H9 (cell line): ENCODE results near the gene NPY5R. TPM values are rescaled to one million over a fixed set of nuclear protein-coding genes. Genes with fewer than 3 reads are reported as not detected.

Experiments
- DNase-seq: peaks from one replicate; pipeline ENCODE4 v3.0.0-alpha.2; 2017
- H2AFZ ChIP-seq: one replicate; pipeline ENCODE4 v1.6.1; 2013; ENCODE audit warnings: mild to moderate bottlenecking, low read length, control low read depth, moderate library complexity
- H2AK5ac ChIP-seq: 2 replicates; pipeline ENCODE4 v1.6.1; 2013; ENCODE audit warnings: low read length, control low read depth, mixed read lengths; ENCODE audit not compliant: insufficient read length
- H2BK120ac ChIP-seq: one replicate; pipeline ENCODE4 v1.6.1; 2013; ENCODE audit warnings: low read depth, mild to moderate bottlenecking, low read length, control low read depth, inconsistent platforms; ENCODE audit not compliant: poor library complexity, severe bottlenecking
- H2BK12ac ChIP-seq: 2 replicates; pipeline ENCODE4 v1.6.1; 2013; ENCODE audit warnings: low read length, control low read depth, mixed read lengths, low read depth; ENCODE audit not compliant: insufficient read length
- H2BK15ac ChIP-seq: 2 replicates; pipeline ENCODE4 v1.6.1; 2013; ENCODE audit warnings: low read depth, low read length, control low read depth
- H2BK20ac ChIP-seq: one replicate; pipeline ENCODE4 v1.6.1; 2013; ENCODE audit warnings: low read depth, mild to moderate bottlenecking, low read length, control low read depth, inconsistent platforms; ENCODE audit not compliant: poor library complexity, severe bottlenecking
- H2BK5ac ChIP-seq: 2 replicates; pipeline ENCODE4 v1.6.1; 2013; ENCODE audit warnings: low read length, control low read depth, mixed read lengths; ENCODE audit not compliant: insufficient read length
- H3K14ac ChIP-seq: 2 replicates; pipeline ENCODE4 v1.6.1; 2013; ENCODE audit warnings: low read length, control low read depth; ENCODE audit not compliant: insufficient read depth
- H3K18ac ChIP-seq: 2 replicates; pipeline ENCODE4 v1.6.1; 2013; ENCODE audit warnings: low read depth, mild to moderate bottlenecking, mixed read lengths, low read length, control low read depth; ENCODE audit not compliant: insufficient read length
- H3K23ac ChIP-seq: 2 replicates; pipeline ENCODE4 v1.6.1; 2013; ENCODE audit warnings: low read length, control low read depth, mixed read lengths, low read depth; ENCODE audit not compliant: insufficient read length
- H3K23me2 ChIP-seq: 2 replicates; pipeline ENCODE4 v1.6.1; 2013; ENCODE audit warnings: low read depth, mild to moderate bottlenecking, mixed read lengths, low read length, control low read depth; ENCODE audit not compliant: insufficient read length, poor library complexity, severe bottlenecking
- H3K27ac ChIP-seq: 2 replicates; pipeline ENCODE4 v1.5.1; 2013; ENCODE audit warnings: low read length, control low read depth, mixed read lengths, low read depth; ENCODE audit not compliant: insufficient read length
- H3K27me3 ChIP-seq: 2 replicates; pipeline ENCODE4 v1.6.1; 2013; ENCODE audit warnings: low read length, control low read depth, inconsistent platforms; ENCODE audit not compliant: insufficient read depth
- H3K4ac ChIP-seq: 2 replicates; pipeline ENCODE4 v1.6.1; 2013; ENCODE audit warnings: low read depth, mild to moderate bottlenecking, control low read depth, inconsistent platforms, low read length, moderate library complexity
- H3K4me1 ChIP-seq: 2 replicates; pipeline ENCODE4 v1.6.1; 2013; ENCODE audit warnings: low read length, control low read depth, inconsistent platforms; ENCODE audit not compliant: insufficient read depth
- H3K4me2 ChIP-seq: 2 replicates; pipeline ENCODE4 v1.6.1; 2013; ENCODE audit warnings: low read length, control low read depth, mixed read lengths; ENCODE audit not compliant: insufficient read length, insufficient read depth
- H3K56ac ChIP-seq: 2 replicates; pipeline ENCODE4 v1.6.1; 2013; ENCODE audit warnings: low read depth, mild to moderate bottlenecking, mixed read lengths, low read length, control low read depth; ENCODE audit not compliant: insufficient read length
- H3K79me1 ChIP-seq: 2 replicates; pipeline ENCODE4 v1.6.1; 2013; ENCODE audit warnings: low read depth, mild to moderate bottlenecking, moderate library complexity, low read length, control low read depth, inconsistent platforms; ENCODE audit not compliant: insufficient read depth, poor library complexity, severe bottlenecking
- H3K79me2 ChIP-seq: 2 replicates; pipeline ENCODE4 v1.6.1; 2013; ENCODE audit warnings: low read length, control low read depth, inconsistent platforms; ENCODE audit not compliant: insufficient read depth
- H3K9ac ChIP-seq: 2 replicates; pipeline ENCODE4 v1.6.1; 2013; ENCODE audit warnings: low read length, control low read depth, mixed read lengths; ENCODE audit not compliant: insufficient read length; ENCODE audit errors: extremely low read depth
- H3K9me3 ChIP-seq: one replicate; pipeline ENCODE4 v1.6.1; 2013; ENCODE audit warnings: low read depth, low read length, inconsistent platforms; ENCODE audit not compliant: control insufficient read depth
- H3T11ph ChIP-seq: one replicate; pipeline ENCODE4 v1.6.1; 2013; ENCODE audit warnings: mild to moderate bottlenecking, low read length, control low read depth, inconsistent platforms
- H4K20me1 ChIP-seq: one replicate; pipeline ENCODE4 v1.6.1; 2013; ENCODE audit not compliant: control insufficient read depth, insufficient read length, insufficient read depth
- H4K5ac ChIP-seq: 2 replicates; pipeline ENCODE4 v1.6.1; 2013; ENCODE audit warnings: low read depth, mild to moderate bottlenecking, mixed read lengths, low read length, control low read depth; ENCODE audit not compliant: insufficient read length
- H4K8ac ChIP-seq: replicated peaks from 2 replicates; pipeline ENCODE4 v1.6.1; 2013; ENCODE audit warnings: low read length, control low read depth, mixed read lengths, low read depth; ENCODE audit not compliant: insufficient read length
- H4K91ac ChIP-seq: 2 replicates; pipeline ENCODE4 v1.6.1; 2013; ENCODE audit warnings: low read depth, mild to moderate bottlenecking, moderate library complexity, mixed read lengths, low read length, control low read depth; ENCODE audit not compliant: insufficient read length
- H3K27ac Mint-ChIP-seq, 3 experiments: 2 replicates in 2 of 3; 3 replicates in 1 of 3; pipeline ENCODE4 v1.8.0; 2020 to 2021; ENCODE audit warnings: mixed read lengths in 3 of 3, mild to moderate bottlenecking in 1 of 3, moderate library complexity in 1 of 3
- H3K27me3 Mint-ChIP-seq: 2 replicates; pipeline ENCODE4 v1.8.0; 2021; ENCODE audit warnings: low read depth, mild to moderate bottlenecking, moderate library complexity, mixed read lengths
- H3K36me3 Mint-ChIP-seq, 3 experiments: 2 replicates in 2 of 3; 3 replicates in 1 of 3; pipeline ENCODE4 v1.8.0; 2020 to 2021; ENCODE audit warnings: low read depth in 3 of 3, mixed read lengths in 3 of 3; ENCODE audit not compliant: insufficient read depth in 1 of 3
- H3K4me1 Mint-ChIP-seq, 2 experiments: 2 replicates each; pipeline ENCODE4 v1.8.0; 2020; ENCODE audit warnings: mixed read lengths in 2 of 2
- H3K4me3 Mint-ChIP-seq, 2 experiments: 2 replicates in 1 of 2; 3 replicates in 1 of 2; pipeline ENCODE4 v1.8.0; 2020 to 2021; ENCODE audit warnings: mild to moderate bottlenecking in 2 of 2, mixed read lengths in 2 of 2, moderate library complexity in 1 of 2
- H3K9me3 Mint-ChIP-seq, 2 experiments: 2 replicates in 1 of 2; 3 replicates in 1 of 2; pipeline ENCODE4 v1.8.0; 2020; ENCODE audit warnings: mild to moderate bottlenecking in 2 of 2, mixed read lengths in 2 of 2, moderate library complexity in 1 of 2
- WGBS: extraction: QIAGEN DNeasy Blood & Tissue Kit; methylation state at CpG from one replicate; pipeline ENCODE4 v1.1.7; 2013; ENCODE audit warnings: missing lambda C conversion rate, low lambda C conversion rate, mixed read lengths; ENCODE audit not compliant: insufficient read length; ENCODE audit errors: extremely low coverage; 5-methylcytosine and 5-hydroxymethylcytosine counted together
- total RNA-seq: library from RNA; stranded (reverse); gene quantifications from 2 replicates; pipeline ENCODE4 v1.2.1, GENCODE V29; 2021
- TF ChIP-seq, protein P1 (sequence below): fragments of 200-600 bp; sonication (generic); conservative IDR thresholded peaks from 3 replicates; pipeline ENCODE4 v1.8.0; 2021; ENCODE audit warnings: antibody characterized with exemption, mild to moderate bottlenecking

Gene NPY5R
- total RNA-seq, 1 experiment from 2014 or later = 4.2 TPM

DNA sequence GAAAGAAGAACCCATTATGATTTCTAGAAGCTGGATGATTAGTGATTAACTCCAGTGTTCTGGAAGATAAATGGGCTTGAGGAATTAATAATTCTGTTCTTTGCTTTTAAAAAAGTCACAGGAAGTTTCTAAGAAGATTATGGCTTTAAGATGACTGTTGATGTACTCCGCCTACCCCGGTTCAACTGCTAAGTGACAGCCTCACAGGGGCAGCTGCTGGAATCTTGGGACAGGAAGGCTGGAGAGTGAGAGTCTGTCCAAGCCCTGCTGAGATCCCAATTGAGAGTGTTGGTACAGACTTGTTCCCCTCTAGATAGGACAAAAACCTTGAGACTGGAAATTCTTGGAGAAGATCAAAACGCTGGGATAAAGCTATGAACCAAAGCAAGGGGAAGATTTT is 48.6 kb upstream of the NPY5R start:
- H3T11ph ChIP-seq = no peak overlapping the region
- H4K8ac ChIP-seq = no peak overlapping the region
- no peaks in the 10 kb centered on the region for H3K9me3 Mint-ChIP-seq
- H3K23me2 ChIP-seq = no peaks in the 10 kb centered on the region
- no peak overlapping the region for H3K14ac ChIP-seq
- no peak overlapping the region for H3K4ac ChIP-seq
- H2BK5ac ChIP-seq = no peak overlapping the region
- H3K9me3 ChIP-seq = no peaks in the 10 kb centered on the region
- no peak overlapping the region for H2BK12ac ChIP-seq
- no peaks in the 10 kb centered on the region for H3K4me1 Mint-ChIP-seq
- DNase-seq = no peak
- H2BK20ac ChIP-seq = no peak overlapping the region
- H3K4me2 ChIP-seq = no peak overlapping the region
- H2AFZ ChIP-seq = no peak overlapping the region
- H3K56ac ChIP-seq = no peak overlapping the region
- H3K4me1 ChIP-seq = no peaks in the 10 kb centered on the region
- no peaks in the 10 kb centered on the region for H3K36me3 Mint-ChIP-seq
- no CpG with 5 or more reads among the region's 3 CpGs for WGBS
- H3K9ac ChIP-seq = no peak overlapping the region
- no peak overlapping the region for H3K4me3 Mint-ChIP-seq
- no peaks in the 10 kb centered on the region for H3K79me2 ChIP-seq
- no peaks in the 10 kb centered on the region for H3K79me1 ChIP-seq
- TF ChIP-seq, protein P1, sequence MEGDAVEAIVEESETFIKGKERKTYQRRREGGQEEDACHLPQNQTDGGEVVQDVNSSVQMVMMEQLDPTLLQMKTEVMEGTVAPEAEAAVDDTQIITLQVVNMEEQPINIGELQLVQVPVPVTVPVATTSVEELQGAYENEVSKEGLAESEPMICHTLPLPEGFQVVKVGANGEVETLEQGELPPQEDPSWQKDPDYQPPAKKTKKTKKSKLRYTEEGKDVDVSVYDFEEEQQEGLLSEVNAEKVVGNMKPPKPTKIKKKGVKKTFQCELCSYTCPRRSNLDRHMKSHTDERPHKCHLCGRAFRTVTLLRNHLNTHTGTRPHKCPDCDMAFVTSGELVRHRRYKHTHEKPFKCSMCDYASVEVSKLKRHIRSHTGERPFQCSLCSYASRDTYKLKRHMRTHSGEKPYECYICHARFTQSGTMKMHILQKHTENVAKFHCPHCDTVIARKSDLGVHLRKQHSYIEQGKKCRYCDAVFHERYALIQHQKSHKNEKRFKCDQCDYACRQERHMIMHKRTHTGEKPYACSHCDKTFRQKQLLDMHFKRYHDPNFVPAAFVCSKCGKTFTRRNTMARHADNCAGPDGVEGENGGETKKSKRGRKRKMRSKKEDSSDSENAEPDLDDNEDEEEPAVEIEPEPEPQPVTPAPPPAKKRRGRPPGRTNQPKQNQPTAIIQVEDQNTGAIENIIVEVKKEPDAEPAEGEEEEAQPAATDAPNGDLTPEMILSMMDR = no peak
- no peak overlapping the region for H3K27ac ChIP-seq
- H3K27me3 Mint-ChIP-seq = no peaks in the 10 kb centered on the region
- no peaks in the 10 kb centered on the region for H4K20me1 ChIP-seq
- H3K27me3 ChIP-seq = no peaks in the 10 kb centered on the region
- H2AK5ac ChIP-seq = no peak overlapping the region
- H3K18ac ChIP-seq = no peak overlapping the region
- H2BK15ac ChIP-seq = no peak overlapping the region
- H4K91ac ChIP-seq = no peak overlapping the region
- no peak overlapping the region for H3K27ac Mint-ChIP-seq
- H4K5ac ChIP-seq = no peak overlapping the region
- H2BK120ac ChIP-seq = no peak overlapping the region
- no peak overlapping the region for H3K23ac ChIP-seq
